B cell (primary cell): Measurements from ENCODE around the gene REEP6. TPM values are rescaled to one million over a fixed set of nuclear protein-coding genes. Genes with fewer than 3 reads are reported as not detected.
A peak's percentile ranks its signal among the peaks of the same experiment; 100 is the strongest.

Experiments
- ATAC-seq: fragments of 200-7000 bp; cut with Tn5 transposase; one replicate; pipeline ENCODE4 v1.10.0; 2021; ENCODE audit warnings: low read depth, mild to moderate bottlenecking, moderate number of reproducible peaks, moderate library complexity
- CTCF ChIA-PET: fragments of 350-600 bp; sonication (Branson Sonifier 250); formaldehyde crosslinking; loops from one replicate; lab custom pipeline; 2021; ENCODE audit warnings: antibody characterized with exemption, inconsistent platforms; lab: Charles Lee
- POLR2A ChIA-PET: fragments of 350-600 bp; sonication (Branson Sonifier 250); formaldehyde crosslinking; loops from one replicate; lab custom pipeline; 2021; ENCODE audit warnings: antibody characterized with exemption; lab: Charles Lee
- DNase-seq: peaks from one replicate; pipeline ENCODE4 v3.0.0; 2013
- H2AFZ ChIP-seq: 2 replicates; pipeline ENCODE4 v1.6.1; 2012; ENCODE audit warnings: mild to moderate bottlenecking, low read depth, low read length; ENCODE audit not compliant: insufficient read depth, poor library complexity, severe bottlenecking
- H3K27ac ChIP-seq, 2 donors: 1 replicate in 1 of 2; 2 replicates in 1 of 2; pipeline ENCODE4 v1.5.1; 2012 to 2013; ENCODE audit warnings: low read length in 2 of 2, mild to moderate bottlenecking in 2 of 2, moderate library complexity in 1 of 2
- H3K27me3 ChIP-seq, 4 experiments: fragments of 200-600 bp in 1 of 4; sonication (generic) in 1 of 4; replicated peaks in 1 of 4; 1 replicate in 2 of 4; 2 replicates in 2 of 4; pipeline versions ENCODE4 v1.6.1 to v1.7.0; 2013 to 2016; ENCODE audit warnings: low read length in 3 of 4, mild to moderate bottlenecking in 2 of 4, mixed read lengths in 1 of 4, moderate library complexity in 1 of 4; ENCODE audit not compliant: insufficient read depth in 4 of 4, control insufficient read depth in 3 of 4; ENCODE audit errors: control extremely low read depth in 1 of 4
- H3K36me3 ChIP-seq, 2 experiments: replicated peaks in 1 of 2; 1 replicate in 1 of 2; 2 replicates in 1 of 2; pipeline versions ENCODE4 v1.6.1 to v1.7.1; 2013; ENCODE audit warnings: low read length in 1 of 2; ENCODE audit not compliant: insufficient read depth in 2 of 2, control insufficient read depth in 1 of 2; ENCODE audit errors: control extremely low read depth in 1 of 2, extremely low read depth in 1 of 2
- H3K4me1 ChIP-seq, 2 donors: fragments of 200-600 bp in 1 of 2; sonication (generic) in 1 of 2; 1 replicate in 1 of 2; 2 replicates in 1 of 2; pipeline versions ENCODE4 v1.5.1 to v1.6.1; 2013 to 2017; ENCODE audit warnings: low read length in 2 of 2; ENCODE audit not compliant: control insufficient read depth in 2 of 2, insufficient read depth in 2 of 2
- H3K4me2 ChIP-seq: replicated peaks from 2 replicates; pipeline ENCODE3; 2012; ENCODE audit warnings: mild to moderate bottlenecking, low read depth, low read length; ENCODE audit not compliant: poor library complexity, severe bottlenecking
- H3K4me3 ChIP-seq, 5 experiments: fragments of 200-600 bp in 1 of 5; sonication (generic) in 1 of 5; 1 replicate in 3 of 5; 2 replicates in 2 of 5; pipeline versions ENCODE4 v1.5.1 to v1.7.0; 2011 to 2016; ENCODE audit warnings: low read length in 4 of 5, mild to moderate bottlenecking in 4 of 5, low read depth in 2 of 5, control low read depth in 1 of 5, moderate library complexity in 1 of 5; ENCODE audit not compliant: insufficient read depth in 1 of 5; ENCODE audit errors: control extremely low read depth in 1 of 5, extremely low read depth in 1 of 5
- H3K79me2 ChIP-seq: fragments of 200-600 bp; sonication (generic); one replicate; pipeline ENCODE4 v1.6.0; 2016; ENCODE audit warnings: low read length; ENCODE audit not compliant: control insufficient read depth, insufficient read depth
- H3K9ac ChIP-seq: fragments of 200-600 bp; sonication (generic); 2 replicates; pipeline ENCODE4 v1.6.1; 2017; ENCODE audit warnings: mild to moderate bottlenecking, low read length, moderate library complexity
- H3K9me3 ChIP-seq, 3 donors: one replicate each; pipeline versions ENCODE4 v1.6.1 to v1.7.1; 2013; ENCODE audit warnings: low read length in 2 of 3; ENCODE audit not compliant: control insufficient read depth in 2 of 3, insufficient read depth in 1 of 3; ENCODE audit errors: control extremely low read depth in 1 of 3
- H4K20me1 ChIP-seq: 2 replicates; pipeline ENCODE4 v1.6.0; 2012; ENCODE audit warnings: mild to moderate bottlenecking, low read length; ENCODE audit not compliant: insufficient read depth, control insufficient read depth, poor library complexity, severe bottlenecking
- H3K27ac Mint-ChIP-seq: one replicate; pipeline ENCODE4 v1.8.0; 2021; ENCODE audit warnings: mixed read lengths
- H3K27me3 Mint-ChIP-seq: one replicate; pipeline ENCODE4 v1.8.0; 2021; ENCODE audit warnings: mixed read lengths
- H3K4me1 Mint-ChIP-seq: one replicate; pipeline ENCODE4 v1.8.0; 2021; ENCODE audit warnings: mixed read lengths
- H3K4me3 Mint-ChIP-seq: one replicate; pipeline ENCODE4 v1.8.0; 2021; ENCODE audit warnings: mixed read lengths
- H3K9me3 Mint-ChIP-seq: one replicate; pipeline ENCODE4 v1.8.0; 2022; ENCODE audit warnings: mixed read lengths; ENCODE audit not compliant: insufficient read depth
- CTCF ChIP-seq: fragments of 200-600 bp; IDR thresholded peaks from one replicate; pipeline ENCODE4 v1.8.0; 2022; ENCODE audit warnings: antibody characterized with exemption, mild to moderate bottlenecking
- EZH2 ChIP-seq: IDR thresholded peaks from 2 replicates; pipeline ENCODE4 v1.6.1; 2012; ENCODE audit warnings: borderline replicate concordance, low read depth, mild to moderate bottlenecking, moderate library complexity, low read length; ENCODE audit not compliant: insufficient read depth, poor library complexity, severe bottlenecking
- WGBS: methylation state at CpG from one replicate; pipeline ENCODE4 v1.1.5; 2013; ENCODE audit warnings: missing lambda C conversion rate; ENCODE audit not compliant: insufficient coverage; 5-methylcytosine and 5-hydroxymethylcytosine counted together
- intact Hi-C: fragments of 100-400 bp; cut with micrococcal nuclease; formaldehyde crosslinking; loops from one replicate; pipeline ENCODE4 v1.10.0; 2022
- polyA plus RNA-seq: library from polyadenylated mRNA; depleted of rRNA; stranded (reverse); fragments of >200 nt; gene quantifications from 2 replicates; pipeline ENCODE4 v1.2.3, GENCODE V29; 2012
- total RNA-seq, 2 donors: library from RNA; stranded (reverse); fragments of 120-200 nt in 1 of 2; gene quantifications; 1 replicate in 1 of 2; 2 replicates in 1 of 2; pipeline versions ENCODE4 v1.2.3 to v1.2.4, GENCODE V29; 2013 to 2022

Gene REEP6
- total and polyA plus RNA-seq, 2 donors (not counting 1 experiment from before 2014, with no cell fraction given), result 0.64 to 1.1 TPM

- Mint-ChIP-seq H3K4me3 (no peak overlapping the region), H3K4me1 (peaks cover 10% of the 10 kb centered on the region), H3K9me3 (no peaks in the 10 kb centered on the region), H3K27ac (no peak overlapping the region), H3K27me3 (peaks cover 24% of the 10 kb centered on the region)
- no peak overlapping the region for H3K27ac ChIP-seq
- H3K36me3 ChIP-seq, result no peaks in the 10 kb centered on the region
- no peak overlapping the region for H2AFZ ChIP-seq
- H3K4me3 ChIP-seq, result no peak overlapping the region
- peaks cover 16 to 21% of the 10 kb centered on the region in 2 donors for H3K4me1 ChIP-seq
- CTCF ChIA-PET, result interaction anchor here (1.3 to 1.6 kb wide), 2 partner anchors 38 to 168 kb away, joined by 3 read pairs; no protein-coding TSS in a partner anchor
- 67% methylated on average over 17 of the region's 23 CpGs for WGBS
- POLR2A ChIA-PET, result no interaction called here
- DNase-seq (no peak), ATAC-seq (no peak)
- H3K9me3 ChIP-seq, result peaks cover 0 to 53% (median 7%) of the 10 kb centered on the region in 3 donors
- TF ChIP-seq EZH2, result no peak
- no peak for TF ChIP-seq CTCF
- intact Hi-C loops, result no loop called here
- H3K9ac ChIP-seq, result no peak overlapping the region
- H3K4me2 ChIP-seq, result peak overlapping the region; percentile 57
- H3K79me2 ChIP-seq, result no peaks in the 10 kb centered on the region
- peaks cover 0 to 60% (median 16%) of the 10 kb centered on the region in 4 experiments for H3K27me3 ChIP-seq
- no peaks in the 10 kb centered on the region for H4K20me1 ChIP-seq
Observed at GRCh38 chr19:1503925-1504773, 13.2 kb downstream of the REEP6 start.

DNA sequence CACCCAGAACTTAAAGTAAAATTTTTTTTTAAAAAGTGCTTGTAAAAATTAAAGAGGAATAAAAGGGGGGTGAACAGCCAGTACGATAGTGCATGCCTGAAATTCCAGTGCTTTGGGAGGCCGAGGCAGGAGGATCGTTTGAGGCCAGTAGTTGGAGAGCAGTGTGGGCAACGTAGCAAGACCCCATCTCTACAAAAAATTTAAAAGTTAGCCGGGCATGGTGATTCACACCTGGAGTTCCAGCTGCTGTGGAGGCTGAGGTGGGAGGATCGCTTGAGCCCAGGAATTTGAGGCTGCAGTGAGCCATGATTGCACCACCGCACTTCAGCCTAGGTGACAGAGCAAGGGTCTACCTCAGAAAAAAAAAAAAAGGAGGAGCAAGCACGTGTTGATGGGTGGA is 14.0 kb downstream of the REEP6 start:
- ChIA-PET CTCF (no interaction called here), POLR2A (no interaction called here)
- Mint-ChIP-seq H3K9me3 (no peaks in the 10 kb centered on the region), H3K27me3 (peaks cover 29% of the 10 kb centered on the region), H3K4me1 (peaks cover 10% of the 10 kb centered on the region), H3K27ac (no peak overlapping the region), H3K4me3 (no peak overlapping the region)
- intact Hi-C loops, result no loop called here
- H4K20me1 ChIP-seq, result no peaks in the 10 kb centered on the region
- no peak for ATAC-seq
- 78% methylated on average over 4 of the region's 8 CpGs for WGBS
- peaks cover 0 to 69% (median 18%) of the 10 kb centered on the region in 4 experiments for H3K27me3 ChIP-seq
- no peak for DNase-seq
- H3K36me3 ChIP-seq, result no peaks in the 10 kb centered on the region
- no peak overlapping the region for H3K4me3 ChIP-seq
- no peak overlapping the region for H3K27ac ChIP-seq
- H3K9me3 ChIP-seq, result peaks cover 0 to 56% (median 7%) of the 10 kb centered on the region in 3 donors
- H2AFZ ChIP-seq, result no peak overlapping the region
- no peak overlapping the region for H3K9ac ChIP-seq
- H3K4me2 ChIP-seq, result no peak overlapping the region
- peaks cover 16 to 21% of the 10 kb centered on the region in 2 donors for H3K4me1 ChIP-seq
- H3K79me2 ChIP-seq, result no peaks in the 10 kb centered on the region
- no peak for TF ChIP-seq EZH2
- no peak for TF ChIP-seq CTCF
